HL-60 (cell line): ENCODE results near the gene NINJ1.

ENCODE experiments used
- DNase-seq, 2 experiments: peaks; one replicate each; pipeline ENCODE4 v3.0.0-alpha.2; 2010 to 2020; ENCODE audit warnings: low read depth in 1 of 2, low spot score in 1 of 2
- H3K27ac ChIP-seq: fragments of 250-450 bp; sonication (Bioruptor Pico); replicated peaks from 2 replicates; pipeline ENCODE4 v1.5.1; 2020; ENCODE audit warnings: mild to moderate bottlenecking, moderate library complexity
- H3K27me3 ChIP-seq: fragments of 250-450 bp; sonication (Bioruptor Pico); 2 replicates; pipeline ENCODE4 v1.5.1; 2021; ENCODE audit warnings: mild to moderate bottlenecking, moderate library complexity; ENCODE audit not compliant: insufficient read depth, poor library complexity, severe bottlenecking
- H3K4me3 ChIP-seq: replicated peaks from 2 replicates; pipeline ENCODE4 v1.5.1; 2011; ENCODE audit warnings: mild to moderate bottlenecking, control low read depth, low read length; ENCODE audit not compliant: insufficient read depth
- GABPA ChIP-seq: IDR thresholded peaks from 2 replicates; pipeline ENCODE4 v1.6.1; 2012; ENCODE audit warnings: low read depth
- POLR2AphosphoS5 ChIP-seq: IDR thresholded peaks from 2 replicates; pipeline ENCODE4 v1.6.1; 2012; ENCODE audit warnings: low read depth
- SPI1 ChIP-seq: IDR thresholded peaks from 2 replicates; pipeline ENCODE4 v1.6.1; 2012; ENCODE audit warnings: low read depth, mild to moderate bottlenecking, borderline replicate concordance
- TF ChIP-seq, protein P1 (sequence below): IDR thresholded peaks from one replicate; pipeline ENCODE4 v1.5.1; 2011; ENCODE audit warnings: low read length, control low read depth, inconsistent platforms; ENCODE audit not compliant: insufficient read depth
- TF ChIP-seq, protein P2 (sequence below): IDR thresholded peaks from 2 replicates; pipeline ENCODE4 v1.6.1; 2012; ENCODE audit warnings: low read depth; ENCODE audit not compliant: insufficient replicate concordance

Gene NINJ1

DNA sequence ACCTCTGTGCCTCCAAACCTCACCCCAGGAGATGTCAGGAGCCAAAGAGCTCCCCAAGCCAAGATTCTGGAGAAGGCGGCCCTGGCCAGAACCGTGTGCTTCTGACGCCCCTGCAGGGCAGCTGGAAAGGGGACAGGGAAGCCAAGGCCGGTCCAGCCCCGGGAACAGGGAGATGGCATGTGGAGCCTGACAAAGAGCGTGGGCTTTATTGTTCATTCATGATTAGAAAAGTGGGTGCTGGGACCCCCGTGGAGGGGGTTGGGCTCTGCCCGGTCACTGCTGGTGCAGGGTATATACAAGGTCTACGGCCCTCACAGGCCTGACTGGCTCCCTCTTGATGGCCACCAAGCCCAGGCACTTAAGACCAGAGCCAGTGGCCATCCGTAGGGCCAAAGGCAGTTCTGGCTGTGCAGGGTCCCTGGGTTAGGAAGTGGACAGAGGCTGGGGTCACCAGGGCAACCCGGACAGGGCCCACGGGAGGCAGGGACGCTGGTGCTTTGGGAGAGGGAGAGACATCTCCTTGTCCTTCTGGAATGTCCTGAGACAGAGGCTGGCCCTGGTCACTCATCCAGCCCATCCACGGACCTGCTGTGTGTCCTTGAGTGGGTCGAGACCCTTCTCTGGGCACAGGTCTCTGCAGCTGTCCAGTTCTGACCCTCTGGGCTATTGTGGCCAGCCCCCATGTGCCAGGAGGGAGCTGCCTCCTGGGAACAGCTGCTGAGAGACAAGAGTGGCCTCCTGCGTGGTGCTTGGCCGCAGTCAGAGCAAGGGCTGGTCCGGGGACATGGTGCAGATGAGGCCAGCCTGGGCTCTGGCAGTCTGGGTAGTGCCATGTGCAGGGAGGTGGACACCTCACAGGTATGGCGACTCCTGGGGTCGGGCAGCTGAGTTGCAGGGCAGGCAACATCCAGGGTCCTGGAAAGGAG lies 12.5 kb downstream of the NINJ1 start:
- Histone ChIP-seq H3K27me3 (no peaks in the 10 kb centered on the region), H3K27ac (peak overlapping the region; percentile 88), H3K4me3 (no peak overlapping the region)
- no peak for TF ChIP-seq SPI1
- DNase-seq = no peak

DNA sequence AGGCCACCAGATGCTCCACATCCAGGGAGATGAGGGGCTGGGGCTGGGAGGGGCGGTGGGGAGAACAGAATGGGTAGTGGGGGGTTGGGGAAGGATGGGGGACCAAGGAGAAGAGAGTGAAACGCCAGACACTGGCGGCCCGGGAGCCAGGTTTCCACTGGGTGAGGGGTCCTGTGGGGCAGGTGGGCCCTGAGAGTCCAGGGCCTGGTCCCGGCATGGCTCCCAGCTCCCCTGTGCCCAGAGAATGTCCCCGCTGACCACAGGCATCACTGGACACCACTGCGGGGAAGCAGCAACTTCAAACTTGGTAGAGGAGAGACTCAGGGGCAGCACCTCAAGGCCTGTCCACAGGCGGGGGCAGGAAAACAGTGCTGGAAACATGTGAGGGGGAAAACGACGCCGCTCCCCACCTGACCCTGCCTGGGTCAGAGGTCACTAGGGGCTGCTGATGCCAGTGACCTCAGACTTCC lies 13.2 kb downstream of the NINJ1 start:
- H3K27ac ChIP-seq = peak overlapping the region; percentile 88
- no peaks in the 10 kb centered on the region for H3K27me3 ChIP-seq
- TF ChIP-seq, protein P1, sequence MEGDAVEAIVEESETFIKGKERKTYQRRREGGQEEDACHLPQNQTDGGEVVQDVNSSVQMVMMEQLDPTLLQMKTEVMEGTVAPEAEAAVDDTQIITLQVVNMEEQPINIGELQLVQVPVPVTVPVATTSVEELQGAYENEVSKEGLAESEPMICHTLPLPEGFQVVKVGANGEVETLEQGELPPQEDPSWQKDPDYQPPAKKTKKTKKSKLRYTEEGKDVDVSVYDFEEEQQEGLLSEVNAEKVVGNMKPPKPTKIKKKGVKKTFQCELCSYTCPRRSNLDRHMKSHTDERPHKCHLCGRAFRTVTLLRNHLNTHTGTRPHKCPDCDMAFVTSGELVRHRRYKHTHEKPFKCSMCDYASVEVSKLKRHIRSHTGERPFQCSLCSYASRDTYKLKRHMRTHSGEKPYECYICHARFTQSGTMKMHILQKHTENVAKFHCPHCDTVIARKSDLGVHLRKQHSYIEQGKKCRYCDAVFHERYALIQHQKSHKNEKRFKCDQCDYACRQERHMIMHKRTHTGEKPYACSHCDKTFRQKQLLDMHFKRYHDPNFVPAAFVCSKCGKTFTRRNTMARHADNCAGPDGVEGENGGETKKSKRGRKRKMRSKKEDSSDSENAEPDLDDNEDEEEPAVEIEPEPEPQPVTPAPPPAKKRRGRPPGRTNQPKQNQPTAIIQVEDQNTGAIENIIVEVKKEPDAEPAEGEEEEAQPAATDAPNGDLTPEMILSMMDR = no peak
- no peak for TF ChIP-seq SPI1
- TF ChIP-seq, protein P2, sequence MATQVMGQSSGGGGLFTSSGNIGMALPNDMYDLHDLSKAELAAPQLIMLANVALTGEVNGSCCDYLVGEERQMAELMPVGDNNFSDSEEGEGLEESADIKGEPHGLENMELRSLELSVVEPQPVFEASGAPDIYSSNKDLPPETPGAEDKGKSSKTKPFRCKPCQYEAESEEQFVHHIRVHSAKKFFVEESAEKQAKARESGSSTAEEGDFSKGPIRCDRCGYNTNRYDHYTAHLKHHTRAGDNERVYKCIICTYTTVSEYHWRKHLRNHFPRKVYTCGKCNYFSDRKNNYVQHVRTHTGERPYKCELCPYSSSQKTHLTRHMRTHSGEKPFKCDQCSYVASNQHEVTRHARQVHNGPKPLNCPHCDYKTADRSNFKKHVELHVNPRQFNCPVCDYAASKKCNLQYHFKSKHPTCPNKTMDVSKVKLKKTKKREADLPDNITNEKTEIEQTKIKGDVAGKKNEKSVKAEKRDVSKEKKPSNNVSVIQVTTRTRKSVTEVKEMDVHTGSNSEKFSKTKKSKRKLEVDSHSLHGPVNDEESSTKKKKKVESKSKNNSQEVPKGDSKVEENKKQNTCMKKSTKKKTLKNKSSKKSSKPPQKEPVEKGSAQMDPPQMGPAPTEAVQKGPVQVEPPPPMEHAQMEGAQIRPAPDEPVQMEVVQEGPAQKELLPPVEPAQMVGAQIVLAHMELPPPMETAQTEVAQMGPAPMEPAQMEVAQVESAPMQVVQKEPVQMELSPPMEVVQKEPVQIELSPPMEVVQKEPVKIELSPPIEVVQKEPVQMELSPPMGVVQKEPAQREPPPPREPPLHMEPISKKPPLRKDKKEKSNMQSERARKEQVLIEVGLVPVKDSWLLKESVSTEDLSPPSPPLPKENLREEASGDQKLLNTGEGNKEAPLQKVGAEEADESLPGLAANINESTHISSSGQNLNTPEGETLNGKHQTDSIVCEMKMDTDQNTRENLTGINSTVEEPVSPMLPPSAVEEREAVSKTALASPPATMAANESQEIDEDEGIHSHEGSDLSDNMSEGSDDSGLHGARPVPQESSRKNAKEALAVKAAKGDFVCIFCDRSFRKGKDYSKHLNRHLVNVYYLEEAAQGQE = no peak
- no peak for TF ChIP-seq GABPA
- no peak for TF ChIP-seq POLR2AphosphoS5
- no peak overlapping the region; the same call in 1 of the 2 replicates for H3K4me3 ChIP-seq
- no peak for DNase-seq

DNA sequence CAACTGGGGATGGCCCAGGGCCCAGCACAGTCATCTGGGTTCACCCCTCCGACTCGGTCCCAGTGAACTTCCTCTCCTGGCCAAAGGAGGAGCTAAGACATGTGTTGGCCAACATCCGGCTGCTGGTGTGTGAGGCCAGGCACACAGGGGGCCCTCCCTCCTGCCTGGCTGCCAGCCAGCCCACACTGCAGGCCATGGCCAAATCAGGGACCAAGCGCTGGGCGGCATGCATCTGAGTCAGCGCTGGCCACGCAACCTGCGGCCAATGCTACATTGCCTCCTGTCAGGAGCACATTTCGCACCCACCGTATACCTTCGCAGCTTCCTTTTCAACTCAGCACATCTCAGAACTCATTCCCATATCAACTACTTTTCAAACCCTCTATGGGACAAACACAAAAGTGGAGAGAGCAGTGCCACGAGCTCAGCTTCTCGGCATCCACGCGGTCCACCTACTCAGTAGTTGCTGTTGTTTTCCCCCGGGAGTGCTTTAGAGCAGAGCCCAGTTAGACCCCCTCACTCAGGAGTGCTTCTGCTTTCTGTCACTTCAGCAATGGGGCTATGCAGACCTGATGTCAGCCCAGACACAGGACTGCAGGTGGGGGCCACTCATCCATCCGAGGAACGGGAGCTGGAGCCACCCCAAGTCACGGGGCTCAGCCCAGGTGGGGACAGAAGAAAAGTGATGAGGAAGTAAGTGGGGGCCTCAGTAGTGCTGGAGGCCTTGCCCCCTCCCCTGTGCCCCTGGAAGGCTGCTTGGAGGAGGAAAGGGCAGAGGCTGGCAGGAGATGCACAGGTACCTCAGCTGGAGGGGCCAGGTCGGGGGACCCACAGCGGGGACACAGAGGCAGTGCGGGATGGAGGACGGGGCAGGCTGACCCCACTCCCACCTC lies 13.9 kb downstream of the NINJ1 start:
- H3K4me3 ChIP-seq = no peak overlapping the region; the same call in 1 of the 2 replicates
- peak; percentile 93 to 99 for DNase-seq
- peak overlapping the region; percentile 88 for H3K27ac ChIP-seq
- TF ChIP-seq, protein P2 = no peak
- TF ChIP-seq POLR2AphosphoS5 (peak; percentile 96), GABPA (peak; percentile 75), SPI1 (peak; percentile 93)
- TF ChIP-seq, protein P1 = no peak
- H3K27me3 ChIP-seq = no peaks in the 10 kb centered on the region

DNA sequence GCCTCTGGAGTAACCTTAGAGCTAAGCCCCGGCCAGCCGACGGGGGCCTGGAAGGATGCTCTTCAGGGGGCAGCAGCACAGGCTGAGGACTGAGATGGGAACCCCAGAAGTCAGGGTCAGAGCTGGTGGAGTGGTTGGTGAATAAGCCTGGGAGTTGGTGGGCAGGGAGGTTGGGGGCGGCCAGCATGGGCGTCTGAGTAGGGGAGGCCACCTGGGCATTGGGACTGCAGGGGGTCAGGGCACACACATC lies 14.4 kb downstream of the NINJ1 start:
- Histone ChIP-seq H3K27ac (peak overlapping the region; percentile 88), H3K4me3 (no peak overlapping the region), H3K27me3 (no peaks in the 10 kb centered on the region)
- no peak for TF ChIP-seq POLR2AphosphoS5
- no peak for TF ChIP-seq GABPA
- TF ChIP-seq, protein P1 = no peak
- TF ChIP-seq, protein P2 = no peak
- no peak for TF ChIP-seq SPI1
- DNase-seq = no peak
